ENCODE results near the gene CSNK2B.

DNA sequence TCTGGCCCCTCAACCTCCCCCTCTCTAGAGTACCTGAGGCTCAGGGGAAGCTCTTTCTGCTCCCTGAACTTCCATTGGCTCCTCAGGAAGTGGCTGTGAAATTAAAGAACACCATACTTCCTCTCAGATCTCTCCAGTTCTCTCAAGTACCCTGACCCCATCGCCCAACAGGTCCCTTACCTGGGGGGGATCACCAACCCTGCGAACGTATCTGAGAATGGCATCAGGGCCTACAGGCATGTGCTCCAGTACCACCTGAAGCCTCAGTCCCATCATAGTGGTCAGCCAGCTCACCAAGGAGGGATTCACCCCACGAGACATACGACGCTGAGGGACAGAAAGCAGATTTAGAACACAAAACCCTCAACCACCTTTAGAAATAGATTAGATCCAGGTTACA, 25.3 kb upstream of the CSNK2B start:
- TF ChIP-seq, protein P1, sequence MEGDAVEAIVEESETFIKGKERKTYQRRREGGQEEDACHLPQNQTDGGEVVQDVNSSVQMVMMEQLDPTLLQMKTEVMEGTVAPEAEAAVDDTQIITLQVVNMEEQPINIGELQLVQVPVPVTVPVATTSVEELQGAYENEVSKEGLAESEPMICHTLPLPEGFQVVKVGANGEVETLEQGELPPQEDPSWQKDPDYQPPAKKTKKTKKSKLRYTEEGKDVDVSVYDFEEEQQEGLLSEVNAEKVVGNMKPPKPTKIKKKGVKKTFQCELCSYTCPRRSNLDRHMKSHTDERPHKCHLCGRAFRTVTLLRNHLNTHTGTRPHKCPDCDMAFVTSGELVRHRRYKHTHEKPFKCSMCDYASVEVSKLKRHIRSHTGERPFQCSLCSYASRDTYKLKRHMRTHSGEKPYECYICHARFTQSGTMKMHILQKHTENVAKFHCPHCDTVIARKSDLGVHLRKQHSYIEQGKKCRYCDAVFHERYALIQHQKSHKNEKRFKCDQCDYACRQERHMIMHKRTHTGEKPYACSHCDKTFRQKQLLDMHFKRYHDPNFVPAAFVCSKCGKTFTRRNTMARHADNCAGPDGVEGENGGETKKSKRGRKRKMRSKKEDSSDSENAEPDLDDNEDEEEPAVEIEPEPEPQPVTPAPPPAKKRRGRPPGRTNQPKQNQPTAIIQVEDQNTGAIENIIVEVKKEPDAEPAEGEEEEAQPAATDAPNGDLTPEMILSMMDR (IDR thresholded peaks at IDR 0.05; ENCODE audit: low read depth, low read length): no peak
- no peak for TF ChIP-seq POLR2A (IDR thresholded peaks at IDR 0.05; ENCODE audit: extremely low read depth, insufficient read length)
- TF ChIP-seq, protein P2, sequence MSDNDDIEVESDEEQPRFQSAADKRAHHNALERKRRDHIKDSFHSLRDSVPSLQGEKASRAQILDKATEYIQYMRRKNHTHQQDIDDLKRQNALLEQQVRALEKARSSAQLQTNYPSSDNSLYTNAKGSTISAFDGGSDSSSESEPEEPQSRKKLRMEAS (IDR thresholded peaks at IDR 0.05; ENCODE audit: low read depth, low read length): no peak
- no peak for TF ChIP-seq MYC (IDR thresholded peaks at IDR 0.05; ENCODE audit: low read depth, low read length)

Data from NB4 (cell line).